Right ventricle myocardium superior (tissue), 1 donor: ENCODE measurements around the gene ADORA2B. TPM values are rescaled to one million over a fixed set of nuclear protein-coding genes. Genes with fewer than 3 reads are reported as not detected.

Experiments
- ATAC-seq: fragments of 200-7000 bp; cut with Tn5 transposase; one replicate; pipeline ENCODE4 v1.9.1; 2020; ENCODE audit warnings: mild to moderate bottlenecking; ENCODE audit not compliant: poor library complexity
- DNase-seq: peaks from one replicate; pipeline ENCODE4 v3.0.0-alpha.2; 2020
- intact Hi-C: fragments of 100-400 bp; cut with DNase I; formaldehyde crosslinking; loops from one replicate; pipeline ENCODE4 v1.11.2; 2022
- total RNA-seq: library from RNA; stranded (reverse); fragmentation: NEBNext Ultra II Directional; extraction: Animal tissue kit (Norgen Biotek cat#: 25700); gene quantifications from one replicate; pipeline ENCODE4 v1.2.1, GENCODE V29; 2021
- donor health status: DM: no; HTN: yes; CAD: no; lungs with severe emphysema.

The ADORA2B gene
- total RNA-seq, 1 donor from 2014 or later = 0.46 TPM

- no peak for ATAC-seq
- intact Hi-C loops = no loop called here
- no peak for DNase-seq
These were observed 57.9 kb downstream of the ADORA2B start for GRCh38 chr17:16002708-16003260.

DNA sequence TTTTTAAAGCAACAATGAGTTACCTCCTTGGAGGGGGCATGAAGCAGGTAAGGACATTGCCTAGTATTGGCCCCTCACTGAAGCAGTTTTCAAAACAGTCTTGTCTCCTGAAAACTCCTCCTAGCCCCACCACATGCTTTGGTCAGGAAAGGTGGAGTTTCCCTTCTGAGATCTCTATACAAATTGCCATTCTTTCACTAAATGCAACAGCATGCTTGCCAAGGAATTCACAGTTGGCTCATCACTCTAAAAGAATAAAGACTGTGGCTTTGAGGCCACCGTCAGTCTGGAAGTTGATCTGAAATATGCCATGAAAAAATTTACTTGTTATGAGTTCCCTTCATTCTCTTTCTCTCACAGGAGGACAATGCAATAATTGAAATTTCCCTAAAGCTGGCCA, 58.9 kb downstream of the ADORA2B start:
- DNase-seq (no peak), ATAC-seq (no peak)
- intact Hi-C loops = no loop called here

DNA sequence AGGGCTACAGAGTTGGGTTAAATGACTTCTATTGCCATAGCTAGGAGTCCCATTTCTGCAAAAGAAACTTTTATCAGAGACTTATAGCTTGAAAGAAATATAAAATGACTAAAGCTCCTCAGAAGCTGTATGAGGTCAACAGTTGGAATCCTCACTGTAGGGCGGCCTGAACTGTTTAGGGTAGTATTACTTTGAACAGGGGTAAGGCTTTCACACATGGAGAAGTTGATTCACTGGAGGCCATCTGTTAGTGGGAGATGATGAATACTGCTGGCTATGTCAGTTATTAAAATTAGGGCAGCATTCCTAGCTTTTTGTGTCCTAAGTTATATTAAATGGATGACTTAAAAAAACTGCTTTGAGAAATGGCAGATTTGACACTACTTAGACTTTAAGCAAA, 60.7 kb downstream of the ADORA2B start:
- ATAC-seq (no peak), DNase-seq (no peak)
- intact Hi-C loops = no loop called here

- DNase-seq (no peak), ATAC-seq (no peak)
- intact Hi-C loops = no loop called here
These were observed 62.5 kb downstream of the ADORA2B start for GRCh38 chr17:16007439-16007838.

- ATAC-seq (peak; percentile 44), DNase-seq (no peak)
- intact Hi-C loops = no loop called here
These were observed 69.0 kb downstream of the ADORA2B start for GRCh38 chr17:16013943-16014407.

DNA sequence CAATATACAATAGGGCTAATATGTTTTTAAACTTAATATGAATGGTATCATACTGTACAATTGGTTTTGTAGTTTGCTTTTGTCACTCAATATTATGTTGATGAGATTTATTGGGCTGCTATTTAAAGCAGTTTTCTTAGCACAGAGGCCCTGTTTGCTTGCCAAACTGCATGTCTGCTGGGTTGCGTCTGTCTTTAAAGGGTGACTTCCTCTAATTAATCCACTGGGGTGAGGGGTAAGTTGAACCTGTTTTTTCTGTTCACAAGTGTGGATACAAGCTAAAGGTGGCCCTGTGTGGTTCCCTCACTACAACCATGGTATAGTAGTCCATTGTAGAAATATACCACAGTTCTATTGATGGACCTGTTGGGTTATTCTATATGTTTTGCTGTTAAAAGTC, 74.4 kb downstream of the ADORA2B start:
- DNase-seq (no peak), ATAC-seq (peak; percentile 54)
- intact Hi-C loops = no loop called here

DNA sequence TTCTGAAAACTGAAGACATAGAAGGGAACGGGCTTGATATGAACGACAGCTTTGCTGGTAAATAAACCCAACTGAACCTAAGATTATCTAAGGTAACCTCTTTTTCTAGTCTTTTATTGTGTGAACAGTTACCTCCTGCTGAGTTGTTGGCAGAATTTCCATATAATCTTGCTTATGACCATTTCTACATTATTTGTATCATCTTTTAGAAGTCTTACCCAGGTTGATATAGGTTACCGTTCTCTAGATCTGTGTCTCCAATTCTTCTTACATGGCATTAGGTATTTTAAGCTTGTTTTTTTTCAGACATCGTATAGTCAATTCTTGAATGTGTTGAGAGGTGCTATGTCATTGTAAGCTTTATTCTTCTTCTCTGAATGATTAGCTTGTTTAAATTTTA, 79.0 kb downstream of the ADORA2B start:
- intact Hi-C loops = no loop called here
- ATAC-seq (no peak), DNase-seq (no peak)

GRCh38 chr17:16025202-16025601, 80.3 kb downstream of the ADORA2B start:
- DNase-seq (no peak), ATAC-seq (no peak)
- intact Hi-C loops = no loop called here

Other genes with a start within 250 kb of the ADORA2B start
- 11.0 TPM for gene ZNF286A, start 245.4 kb upstream of the ADORA2B start, total RNA-seq
- not detected for gene TBC1D26, start 212.8 kb upstream of the ADORA2B start, total RNA-seq
- 21.0 TPM for gene ZSWIM7, start 54.6 kb downstream of the ADORA2B start, total RNA-seq
- gene TTC19, start 54.7 kb downstream of the ADORA2B start, total RNA-seq = 19.0 TPM